M059J (cell line): ENCODE data around the gene ACAN. TPM values are rescaled to one million over a fixed set of nuclear protein-coding genes. Genes with fewer than 3 reads are reported as not detected.

Experiments
- total RNA-seq: library from RNA; depleted of rRNA; stranded (reverse); fragments of >200 nt; shearing (Covaris generic); gene quantifications from 2 replicates; pipeline ENCODE4 v1.2.3, GENCODE V29; 2014; rRNA removed

Gene ACAN
- total RNA-seq, 1 experiment from 2014 or later, result not detected

Other genes starting within 250 kb of the ACAN start
- 11.5 and 15.7 TPM in 2 replicates for gene AEN, start 182.1 kb upstream of the ACAN start, total RNA-seq
- gene ISG20, start 164.4 kb upstream of the ACAN start, total RNA-seq, result 30.5 and 37.6 TPM in 2 replicates
- 2.2 and 3.2 TPM in 2 replicates for gene HAPLN3, start 92.1 kb downstream of the ACAN start, total RNA-seq
- 83.4 and 99.0 TPM in 2 replicates for gene MFGE8, start 109.9 kb downstream of the ACAN start, total RNA-seq